GM23338 (cell line): ENCODE data around the gene ZNF678. TPM values are rescaled to one million over a fixed set of nuclear protein-coding genes. Genes with fewer than 3 reads are reported as not detected.

ENCODE experiments used
- ATAC-seq: fragments of 200-7000 bp; cut with Tn5 transposase; 3 replicates; pipeline ENCODE4 v1.9.1; 2020
- DNase-seq: peaks from one replicate; pipeline ENCODE4 v3.0.0-alpha.2; 2015; ENCODE audit warnings: low spot score
- H2AFZ ChIP-seq: fragments of 200-600 bp; sonication (generic); 2 replicates; pipeline ENCODE4 v1.8.0; 2016; ENCODE audit warnings: antibody characterized with exemption, mild to moderate bottlenecking, moderate library complexity
- H3F3A ChIP-seq: fragments of 200-600 bp; sonication (generic); replicated peaks from 2 replicates; pipeline ENCODE4 v1.8.0; 2017; ENCODE audit warnings: antibody characterized with exemption, mixed run types, low read depth
- H3K27ac ChIP-seq: fragments of 200-600 bp; sonication (generic); 2 replicates; pipeline ENCODE4 v1.6.1; 2016; ENCODE audit warnings: low read depth
- H3K27me3 ChIP-seq: fragments of 200-600 bp; sonication (generic); 2 replicates; pipeline ENCODE4 v1.8.0; 2016; ENCODE audit warnings: mild to moderate bottlenecking, mixed run types, moderate library complexity; ENCODE audit not compliant: insufficient read depth
- H3K36me3 ChIP-seq: fragments of 200-600 bp; sonication (generic); 2 replicates; pipeline ENCODE4 v1.8.0; 2016; ENCODE audit warnings: mild to moderate bottlenecking; ENCODE audit not compliant: insufficient read depth
- H3K4me1 ChIP-seq: fragments of 200-600 bp; sonication (generic); 2 replicates; pipeline ENCODE4 v1.8.0; 2016; ENCODE audit warnings: mild to moderate bottlenecking, moderate library complexity; ENCODE audit not compliant: insufficient read depth
- H3K4me2 ChIP-seq: fragments of 200-600 bp; sonication (generic); 2 replicates; pipeline ENCODE4 v1.7.1; 2017; ENCODE audit warnings: mixed run types
- H3K4me3 ChIP-seq: fragments of 200-600 bp; sonication (generic); 2 replicates; pipeline ENCODE4 v1.6.1; 2016; ENCODE audit warnings: mixed run types
- H3K79me2 ChIP-seq: fragments of 200-600 bp; sonication (generic); replicated peaks from 2 replicates; pipeline ENCODE4 v1.8.0; 2017; ENCODE audit warnings: mild to moderate bottlenecking; ENCODE audit not compliant: insufficient read depth
- H3K9me2 ChIP-seq: fragments of 200-600 bp; sonication (generic); 2 replicates; pipeline ENCODE4 v1.8.0; 2017; ENCODE audit not compliant: insufficient read depth
- H4K20me1 ChIP-seq: fragments of 200-600 bp; sonication (generic); replicated peaks from 2 replicates; pipeline ENCODE4 v1.8.0; 2017; ENCODE audit warnings: mild to moderate bottlenecking; ENCODE audit not compliant: insufficient read depth
- H3K27ac Mint-ChIP-seq: 2 replicates; pipeline ENCODE4 v1.8.0; 2020; ENCODE audit warnings: inconsistent platforms, mild to moderate bottlenecking, moderate library complexity, mixed read lengths
- H3K27me3 Mint-ChIP-seq: 3 replicates; pipeline ENCODE4 v1.8.0; 2022; ENCODE audit warnings: low read depth, mild to moderate bottlenecking, moderate library complexity, mixed read lengths, inconsistent platforms; ENCODE audit not compliant: insufficient read depth, poor library complexity
- H3K36me3 Mint-ChIP-seq: 3 replicates; pipeline ENCODE4 v1.8.0; 2021; ENCODE audit warnings: low read depth, mild to moderate bottlenecking, inconsistent platforms, moderate library complexity, mixed read lengths
- H3K4me1 Mint-ChIP-seq: 3 replicates; pipeline ENCODE4 v1.8.0; 2020; ENCODE audit warnings: mild to moderate bottlenecking, inconsistent platforms, mixed read lengths
- H3K4me3 Mint-ChIP-seq: 3 replicates; pipeline ENCODE4 v1.8.0; 2021; ENCODE audit warnings: moderate library complexity, mild to moderate bottlenecking, inconsistent platforms, mixed read lengths
- H3K9me3 Mint-ChIP-seq: 3 replicates; pipeline ENCODE4 v1.8.0; 2020; ENCODE audit warnings: moderate library complexity, mild to moderate bottlenecking, inconsistent platforms, mixed read lengths
- CREB1 ChIP-seq: fragments of 250-450 bp; sonication (Bioruptor Pico); IDR thresholded peaks from 2 replicates; pipeline ENCODE4 v1.5.0; 2020; ENCODE audit warnings: low read depth, mild to moderate bottlenecking, moderate library complexity
- CTCF ChIP-seq, 2 experiments: fragments of 200-600 bp in 1 of 2; sonication (generic) in 1 of 2; conservative IDR thresholded peaks; 2 replicates each; pipeline versions ENCODE4 v1.5.1 to v1.6.1; 2016 to 2017; ENCODE audit warnings: antibody characterized with exemption in 2 of 2, low read depth in 2 of 2, mild to moderate bottlenecking in 2 of 2, moderate library complexity in 1 of 2
- ETS1 ChIP-seq: IDR thresholded peaks from 2 replicates; pipeline ENCODE4 v1.6.1; 2016; ENCODE audit warnings: antibody characterized with exemption
- EZH2 ChIP-seq: fragments of 200-600 bp; sonication (generic); IDR thresholded peaks from one replicate; pipeline ENCODE4 v1.8.0; 2017; ENCODE audit warnings: antibody characterized with exemption, mild to moderate bottlenecking, low read depth; ENCODE audit not compliant: unreplicated experiment
- EZH2phosphoT487 ChIP-seq: fragments of 200-600 bp; sonication (generic); IDR thresholded peaks from one replicate; pipeline ENCODE4 v1.8.1; 2018; ENCODE audit warnings: antibody characterized with exemption; ENCODE audit not compliant: unreplicated experiment
- JUNB ChIP-seq: IDR thresholded peaks from one replicate; pipeline ENCODE4 v1.6.1; 2016; ENCODE audit warnings: antibody characterized with exemption; ENCODE audit not compliant: unreplicated experiment
- NANOG ChIP-seq: IDR thresholded peaks from 2 replicates; pipeline ENCODE4 v1.6.1; 2016; ENCODE audit warnings: antibody characterized with exemption, borderline replicate concordance
- POLR2AphosphoS5 ChIP-seq: IDR thresholded peaks from 2 replicates; pipeline ENCODE4 v1.6.1; 2016; ENCODE audit warnings: antibody characterized with exemption, low read depth
- REST ChIP-seq: IDR thresholded peaks from one replicate; pipeline ENCODE4 v1.6.1; 2018; ENCODE audit warnings: antibody characterized with exemption; ENCODE audit not compliant: unreplicated experiment
- STAT1 ChIP-seq: IDR thresholded peaks from one replicate; pipeline ENCODE4 v1.6.1; 2016; ENCODE audit warnings: antibody characterized with exemption; ENCODE audit not compliant: unreplicated experiment
- ZNF114 ChIP-seq: fragments of 250-450 bp; sonication (Bioruptor Pico); IDR thresholded peaks from 2 replicates; pipeline ENCODE4 v1.5.0; 2020; ENCODE audit warnings: mild to moderate bottlenecking, moderate library complexity
- ZNF331 ChIP-seq: fragments of 250-450 bp; sonication (Bioruptor Pico); IDR thresholded peaks from 2 replicates; pipeline ENCODE4 v1.5.0; 2020; ENCODE audit warnings: low read depth, mild to moderate bottlenecking, moderate library complexity
- ZNF462 ChIP-seq: fragments of 250-450 bp; sonication (Bioruptor Pico); IDR thresholded peaks from 2 replicates; pipeline ENCODE4 v1.5.0; 2020; ENCODE audit warnings: mild to moderate bottlenecking, moderate library complexity
- polyA plus RNA-seq: library from polyadenylated mRNA; unstranded; fragments of >200 nt; fragmentation: Nextera tagmentation; extraction: Ambion mirVana; gene quantifications from 2 replicates; pipeline ENCODE4 v1.2.1, GENCODE V29; 2016
- total RNA-seq: library from RNA; depleted of rRNA; stranded (reverse); fragments of >200 nt; shearing (Covaris generic); gene quantifications from 2 replicates; pipeline ENCODE4 v1.2.3, GENCODE V29; 2014

The ZNF678 gene
- total and polyA plus RNA-seq, 2 experiments from 2014 or later, result 8.6 to 60.0 TPM

GRCh38 chr1:227546059-227546458, 17.3 kb upstream of the ZNF678 start:
- Mint-ChIP-seq H3K9me3 (peaks cover 17% of the 10 kb centered on the region), H3K27me3 (peaks cover 22% of the 10 kb centered on the region), H3K27ac (no peak overlapping the region), H3K36me3 (peaks cover 6% of the 10 kb centered on the region), H3K4me3 (no peak overlapping the region), H3K4me1 (peaks cover 4% of the 10 kb centered on the region)
- no peak overlapping the region for H2AFZ ChIP-seq
- H3K4me3 ChIP-seq, result no peak overlapping the region
- no peaks in the 10 kb centered on the region; the same call in 1 of the 2 replicates for H3K4me1 ChIP-seq
- ATAC-seq (no peak), DNase-seq (no peak)
- H4K20me1 ChIP-seq, result no peaks in the 10 kb centered on the region
- 0 out of 2 replicates have a peak, but pooled peaks cover 3% of the 10 kb centered on the region for H3K9me2 ChIP-seq
- peaks cover 10% of the 10 kb centered on the region for H3K27me3 ChIP-seq
- H3K4me2 ChIP-seq, result no peak overlapping the region
- H3F3A ChIP-seq, result no peaks in the 10 kb centered on the region
- H3K79me2 ChIP-seq, result no peaks in the 10 kb centered on the region
- no peak for TF ChIP-seq STAT1
- TF ChIP-seq CREB1 (CRISPR knock-in tag), result no peak
- no peak for TF ChIP-seq REST
- TF ChIP-seq NANOG, result no peak
- no peak for TF ChIP-seq ETS1
- no peak for TF ChIP-seq EZH2phosphoT487
- no peak for TF ChIP-seq EZH2
- no peak for TF ChIP-seq ZNF114
- no peak for TF ChIP-seq POLR2AphosphoS5
- TF ChIP-seq JUNB, result no peak
- TF ChIP-seq ZNF462 (CRISPR knock-in tag), result no peak
- no peak for TF ChIP-seq ZNF331 (CRISPR knock-in tag)
- no peak for TF ChIP-seq CTCF (conservative IDR thresholded peaks at IDR 0.05; ENCODE audit: low read depth in 2 of 2)
- H3K27ac ChIP-seq, result no peak overlapping the region
- H3K36me3 ChIP-seq, result no peaks in the 10 kb centered on the region
